GM06990 (cell line): ENCODE results near the gene BEND5.

Experiments
- DNase-seq: peaks from one replicate; pipeline ENCODE4 v3.0.0-alpha.2; 2011; ENCODE audit not compliant: insufficient read length; ENCODE audit errors: extremely low read depth
- H3K27me3 ChIP-seq: replicated peaks from 2 replicates; pipeline ENCODE4 v1.6.0; 2011; ENCODE audit warnings: low read length; ENCODE audit not compliant: control insufficient read depth, insufficient read depth
- H3K36me3 ChIP-seq: 2 replicates; pipeline ENCODE4 v1.5.1; 2011; ENCODE audit warnings: low read length; ENCODE audit not compliant: control insufficient read depth, insufficient read depth
- H3K4me3 ChIP-seq: replicated peaks from 2 replicates; pipeline ENCODE4 v1.5.1; 2011; ENCODE audit warnings: low read depth, mild to moderate bottlenecking, control low read depth, low read length
- TF ChIP-seq, protein P1 (sequence below): IDR thresholded peaks from 2 replicates; pipeline ENCODE4 v1.5.1; 2011; ENCODE audit warnings: low read length, control low read depth, mild to moderate bottlenecking, inconsistent platforms; ENCODE audit not compliant: insufficient read depth, poor library complexity, severe bottlenecking

The BEND5 gene

DNA sequence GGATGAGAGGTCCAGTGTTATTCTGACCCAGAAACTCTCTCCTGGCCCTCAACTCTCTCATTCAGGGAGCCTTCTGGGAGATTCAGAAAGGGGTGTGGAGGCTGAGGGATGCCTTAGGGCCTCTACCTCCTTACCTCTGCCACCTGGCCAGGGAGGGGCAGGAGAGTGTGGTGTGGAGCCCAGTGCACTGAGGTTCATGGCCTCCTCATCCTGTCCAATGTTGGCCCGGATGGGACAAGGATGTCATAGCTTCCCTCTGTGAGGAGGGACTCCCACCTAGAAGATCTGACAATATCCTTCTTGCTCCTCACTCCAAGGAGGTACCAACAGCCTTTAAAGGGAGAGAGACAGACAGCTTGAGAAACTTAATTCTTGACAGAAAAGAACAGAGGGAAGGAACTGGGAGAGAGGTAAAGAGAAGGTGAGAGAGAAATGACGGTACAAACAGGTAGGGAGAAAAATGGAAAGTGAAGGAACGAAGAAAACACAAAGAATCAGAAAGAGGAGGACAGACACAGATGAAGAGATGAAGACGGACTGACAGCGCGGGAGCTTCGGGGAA is 779 bp downstream of the BEND5 start:
- Histone ChIP-seq H3K4me3 (no peak overlapping the region), H3K36me3 (no peaks in the 10 kb centered on the region), H3K27me3 (peaks cover 2% of the 10 kb centered on the region)
- no peak for DNase-seq
- TF ChIP-seq, protein P1, sequence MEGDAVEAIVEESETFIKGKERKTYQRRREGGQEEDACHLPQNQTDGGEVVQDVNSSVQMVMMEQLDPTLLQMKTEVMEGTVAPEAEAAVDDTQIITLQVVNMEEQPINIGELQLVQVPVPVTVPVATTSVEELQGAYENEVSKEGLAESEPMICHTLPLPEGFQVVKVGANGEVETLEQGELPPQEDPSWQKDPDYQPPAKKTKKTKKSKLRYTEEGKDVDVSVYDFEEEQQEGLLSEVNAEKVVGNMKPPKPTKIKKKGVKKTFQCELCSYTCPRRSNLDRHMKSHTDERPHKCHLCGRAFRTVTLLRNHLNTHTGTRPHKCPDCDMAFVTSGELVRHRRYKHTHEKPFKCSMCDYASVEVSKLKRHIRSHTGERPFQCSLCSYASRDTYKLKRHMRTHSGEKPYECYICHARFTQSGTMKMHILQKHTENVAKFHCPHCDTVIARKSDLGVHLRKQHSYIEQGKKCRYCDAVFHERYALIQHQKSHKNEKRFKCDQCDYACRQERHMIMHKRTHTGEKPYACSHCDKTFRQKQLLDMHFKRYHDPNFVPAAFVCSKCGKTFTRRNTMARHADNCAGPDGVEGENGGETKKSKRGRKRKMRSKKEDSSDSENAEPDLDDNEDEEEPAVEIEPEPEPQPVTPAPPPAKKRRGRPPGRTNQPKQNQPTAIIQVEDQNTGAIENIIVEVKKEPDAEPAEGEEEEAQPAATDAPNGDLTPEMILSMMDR = no peak

DNA sequence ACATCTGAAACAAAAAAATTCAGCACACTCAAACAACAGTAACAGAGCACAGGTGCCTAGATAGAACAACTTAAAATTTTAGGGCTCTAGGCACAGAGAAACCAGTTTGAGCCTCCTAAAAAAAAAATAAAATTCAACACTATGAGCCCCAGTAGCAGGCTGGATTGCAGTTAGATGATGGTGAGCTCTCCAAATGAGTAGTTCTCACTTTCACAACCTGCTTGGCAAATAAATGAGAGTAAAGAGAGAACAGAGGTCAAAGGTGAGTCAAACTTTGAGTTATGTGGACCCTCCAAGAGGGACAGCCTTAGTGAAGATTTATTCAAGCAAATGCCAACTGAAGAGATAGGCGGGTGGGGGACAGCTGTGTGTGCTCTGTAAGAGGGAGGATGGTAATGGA is 3.6 kb downstream of the BEND5 start:
- DNase-seq = no peak
- H3K4me3 ChIP-seq = no peak overlapping the region
- TF ChIP-seq, protein P1 = no peak
- no peaks in the 10 kb centered on the region for H3K36me3 ChIP-seq
- H3K27me3 ChIP-seq = peaks cover 2% of the 10 kb centered on the region

DNA sequence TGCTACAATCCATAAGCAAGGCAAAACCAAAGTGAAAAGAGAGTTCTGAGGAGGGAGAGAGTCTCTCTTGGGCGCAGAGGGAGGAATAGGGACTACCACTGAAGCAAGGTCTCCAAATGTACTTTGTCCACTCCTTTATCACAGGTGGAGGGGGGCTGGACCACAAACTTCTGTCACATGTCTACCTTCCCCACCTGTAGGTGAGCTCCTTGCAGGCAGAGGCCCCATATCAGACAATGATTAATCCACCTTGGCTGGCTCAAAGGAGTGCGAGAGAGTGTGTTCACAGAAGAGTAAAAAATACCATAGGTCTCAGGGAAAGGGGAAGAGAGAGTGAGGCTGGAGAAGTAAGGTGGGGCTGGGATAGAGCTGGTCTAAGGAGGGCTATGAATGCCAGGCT is 4.5 kb downstream of the BEND5 start:
- DNase-seq = no peak
- H3K36me3 ChIP-seq = no peaks in the 10 kb centered on the region
- peaks cover 2% of the 10 kb centered on the region for H3K27me3 ChIP-seq
- TF ChIP-seq, protein P1 = no peak
- no peak overlapping the region for H3K4me3 ChIP-seq

DNA sequence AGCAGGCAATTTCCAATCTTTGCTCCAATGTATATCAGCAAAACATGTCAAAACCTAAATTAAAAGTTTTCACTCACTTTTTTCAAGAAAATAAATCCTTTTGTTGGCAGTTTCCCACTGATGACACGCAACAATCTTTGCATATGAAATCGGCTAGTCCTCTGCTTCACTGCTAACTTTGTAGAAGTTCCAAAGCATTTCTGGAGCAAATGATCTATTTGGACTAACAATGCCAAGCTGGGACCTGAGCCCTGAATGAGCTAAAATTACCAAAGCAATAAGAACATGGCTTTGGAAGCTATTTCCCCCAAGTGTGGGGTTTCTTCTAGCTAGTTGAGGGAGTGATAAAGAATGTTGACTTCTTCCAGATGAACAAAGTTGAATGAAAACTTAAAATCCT is 5.1 kb downstream of the BEND5 start:
- no peak for DNase-seq
- no peaks in the 10 kb centered on the region for H3K36me3 ChIP-seq
- peaks cover 2% of the 10 kb centered on the region for H3K27me3 ChIP-seq
- TF ChIP-seq, protein P1 = no peak
- H3K4me3 ChIP-seq = no peak overlapping the region

DNA sequence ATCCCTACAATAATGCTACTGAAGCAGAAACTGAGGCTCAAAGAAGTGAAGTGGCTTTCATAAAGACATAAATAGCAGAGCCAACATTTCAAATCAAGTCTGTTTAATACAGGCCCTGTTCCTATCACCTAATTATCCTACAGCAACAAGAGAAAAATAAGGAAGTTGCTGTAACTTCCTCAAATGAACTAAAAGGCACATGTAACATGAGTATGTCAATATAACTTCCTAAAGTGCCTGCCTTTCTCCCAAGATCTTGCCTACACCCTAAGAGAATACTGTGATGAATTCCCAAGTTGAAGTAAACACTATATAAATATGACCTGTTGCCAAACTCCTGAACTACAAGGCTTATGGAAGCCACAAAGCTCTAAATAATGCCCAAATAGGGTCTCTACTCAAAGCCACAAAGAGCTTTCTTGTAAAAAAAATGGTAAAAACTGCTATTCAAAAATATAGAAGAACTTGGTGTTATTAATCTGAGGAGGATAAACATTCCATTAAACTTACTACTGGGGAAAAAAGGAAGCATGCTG is 8.6 kb downstream of the BEND5 start:
- Histone ChIP-seq H3K27me3 (no peaks in the 10 kb centered on the region; the same call in 1 of the 2 replicates), H3K36me3 (no peaks in the 10 kb centered on the region), H3K4me3 (no peak overlapping the region)
- no peak for DNase-seq
- TF ChIP-seq, protein P1 = no peak

DNA sequence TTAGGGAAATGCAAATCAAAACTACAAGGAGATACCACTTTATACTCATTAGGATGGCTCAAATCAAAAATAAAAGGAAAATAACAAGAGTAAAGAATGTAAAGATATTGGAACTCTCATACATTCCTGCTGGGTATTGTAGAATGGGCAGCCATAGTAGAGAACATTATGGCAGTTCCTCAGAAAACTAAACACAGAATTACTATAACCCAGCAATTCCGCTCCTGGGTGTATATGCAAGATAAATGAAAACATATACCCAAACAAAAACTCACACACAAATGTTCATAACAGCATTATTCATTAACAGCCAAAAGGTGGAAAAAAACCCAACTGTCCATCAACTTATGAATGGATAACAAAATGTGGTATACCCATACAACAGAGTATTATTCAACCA is 11.4 kb downstream of the BEND5 start:
- DNase-seq = no peak
- Histone ChIP-seq H3K4me3 (no peak overlapping the region), H3K36me3 (no peaks in the 10 kb centered on the region), H3K27me3 (peaks cover 3% of the 10 kb centered on the region; the same call in 1 of the 2 replicates)
- TF ChIP-seq, protein P1 = no peak
